ENCODE data around the gene ZP4.

- TF ChIP-seq CTCF (IDR thresholded peaks at IDR 0.05) (peak; percentile 87 to 93 (median 87)), POLR2AphosphoS5 (IDR thresholded peaks at IDR 0.05) (no peak), POLR2A (IDR thresholded peaks at IDR 0.05; ENCODE audit: low read depth) (no peak), EP300 (IDR thresholded peaks at IDR 0.05) (no peak)
These were observed 26.1 kb downstream of the ZP4 start for GRCh38 chr1:237864338-237865244.

Data from esophagus muscularis mucosa (tissue), 4 donors.